Hypothalamus (tissue), 51 donors: Measurements from ENCODE around the gene IFNG.

Source experiments
- DNase-seq, 51 donors: peaks; one replicate each; lab custom pipeline; 2025; lab: John Stamatoyannopoulos, UW

Gene IFNG

GRCh38 chr12:68169213-68169889 is 9.8 kb upstream of the IFNG start:
- no peak for DNase-seq

- no peak for DNase-seq
These were observed 6.8 kb upstream of the IFNG start for GRCh38 chr12:68166317-68166831.

GRCh38 chr12:68163560-68164081 is 4.1 kb upstream of the IFNG start:
- no peak for DNase-seq

- DNase-seq = no peak
These were observed 2.8 kb upstream of the IFNG start for GRCh38 chr12:68162374-68162773.

GRCh38 chr12:68158432-68158831 is 1.1 kb downstream of the IFNG start:
- DNase-seq = no peak

GRCh38 chr12:68157380-68157779 is 2.2 kb downstream of the IFNG start:
- DNase-seq = no peak

- no peak for DNase-seq
These were observed 2.9 kb downstream of the IFNG start for GRCh38 chr12:68156636-68157035.

- DNase-seq = no peak
These were observed 4.8 kb downstream of the IFNG start for GRCh38 chr12:68154779-68155178.

GRCh38 chr12:68148261-68148951 is 11.1 kb downstream of the IFNG start:
- DNase-seq = no peak

GRCh38 chr12:68140556-68140955 is 19.0 kb downstream of the IFNG start:
- no peak for DNase-seq

GRCh38 chr12:68139941-68140340 is 19.6 kb downstream of the IFNG start:
- no peak for DNase-seq

- no peak for DNase-seq
These were observed 20.5 kb downstream of the IFNG start for GRCh38 chr12:68139001-68139400.

GRCh38 chr12:68138480-68138879 is 21.1 kb downstream of the IFNG start:
- no peak for DNase-seq

- no peak for DNase-seq
These were observed 22.2 kb downstream of the IFNG start for GRCh38 chr12:68137335-68137830.

GRCh38 chr12:68135520-68135919 is 24.0 kb downstream of the IFNG start:
- no peak for DNase-seq

GRCh38 chr12:68131867-68132414 is 27.6 kb downstream of the IFNG start:
- DNase-seq = no peak

- no peak for DNase-seq
These were observed 29.6 kb downstream of the IFNG start for GRCh38 chr12:68129979-68130378.

- no peak for DNase-seq
These were observed 37.2 kb downstream of the IFNG start for GRCh38 chr12:68122236-68122920.

- DNase-seq = no peak
These were observed 38.4 kb downstream of the IFNG start for GRCh38 chr12:68121143-68121542.

GRCh38 chr12:68119724-68120211 is 39.8 kb downstream of the IFNG start:
- DNase-seq = peak in 1 of 51 donors; percentile 14

GRCh38 chr12:68119250-68119649 is 40.3 kb downstream of the IFNG start:
- no peak for DNase-seq
